GM19328 (cell line): Measurements from ENCODE around the gene HOXB5.

Experiments
- ATAC-seq: cut with Tn5 transposase; IDR thresholded peaks from one replicate; pipeline ENCODE4 v1.9.1; 2021; ENCODE audit warnings: mild to moderate bottlenecking, moderate library complexity; ENCODE audit not compliant: unreplicated experiment

The HOXB5 gene

DNA sequence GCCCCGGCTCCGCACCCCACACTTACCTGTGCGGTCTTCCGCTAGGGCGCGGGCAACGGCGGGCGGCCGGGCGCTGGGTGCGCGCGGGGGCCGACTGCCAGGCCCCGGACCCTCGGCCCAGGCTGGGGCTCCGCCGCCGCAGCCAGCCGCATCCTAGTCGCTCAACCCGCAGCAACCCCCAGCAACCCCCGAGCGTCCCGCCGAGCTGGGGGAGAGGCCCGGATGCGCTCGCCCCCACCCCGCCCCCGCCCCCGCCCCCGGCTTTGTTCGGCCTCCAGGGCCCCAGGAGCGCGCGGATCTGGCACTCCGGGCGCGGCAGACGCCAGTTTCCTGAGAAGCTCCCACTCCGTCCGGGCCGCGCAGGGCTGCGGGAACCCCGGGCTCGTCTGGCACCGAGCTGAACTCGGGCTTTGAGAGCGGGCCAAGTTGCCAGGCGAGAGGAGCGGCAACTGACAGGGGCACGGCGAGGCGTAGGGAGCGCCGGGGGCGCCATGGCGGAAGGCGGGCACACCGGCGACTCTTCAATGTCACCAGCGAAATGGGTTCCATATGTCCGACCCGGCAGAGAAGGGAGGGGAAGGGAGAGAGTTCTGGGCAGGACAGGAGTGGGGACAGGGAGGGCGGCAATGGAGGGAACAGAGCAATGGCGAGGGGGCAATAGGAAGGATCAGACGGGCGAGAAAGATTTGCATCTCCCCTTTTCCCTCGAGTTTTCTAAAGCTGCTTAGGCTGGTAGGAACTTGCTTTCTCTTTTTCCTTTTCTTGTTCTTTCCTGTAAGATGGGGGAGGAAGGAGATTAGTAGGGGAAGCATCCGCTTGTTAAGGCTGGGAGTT, 29.2 kb downstream of the HOXB5 start:
- no peak for ATAC-seq

GRCh38 chr17:48563867-48564187, 29.8 kb downstream of the HOXB5 start:
- ATAC-seq = no peak

DNA sequence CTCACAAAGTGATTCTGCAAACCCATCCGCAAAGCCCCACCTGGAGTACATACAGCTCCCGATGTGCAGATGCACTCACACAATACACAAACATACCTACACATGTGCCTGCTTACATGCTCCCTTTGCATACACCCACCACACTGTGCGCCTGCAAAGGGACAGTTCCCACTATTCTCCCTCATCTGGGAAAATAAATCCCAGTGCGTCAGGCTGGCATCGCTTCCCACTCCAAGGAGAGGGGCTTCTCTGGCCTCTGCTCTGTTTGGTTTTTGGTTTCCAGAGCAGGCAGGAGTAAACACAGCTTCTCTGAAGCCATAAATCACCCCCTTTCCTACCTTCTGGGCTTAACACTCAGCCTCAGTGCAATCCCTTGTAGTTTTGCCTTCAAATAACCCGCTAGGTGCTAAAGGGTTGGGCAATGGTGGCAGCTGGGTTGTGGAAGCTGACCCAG, 30.2 kb downstream of the HOXB5 start:
- no peak for ATAC-seq

DNA sequence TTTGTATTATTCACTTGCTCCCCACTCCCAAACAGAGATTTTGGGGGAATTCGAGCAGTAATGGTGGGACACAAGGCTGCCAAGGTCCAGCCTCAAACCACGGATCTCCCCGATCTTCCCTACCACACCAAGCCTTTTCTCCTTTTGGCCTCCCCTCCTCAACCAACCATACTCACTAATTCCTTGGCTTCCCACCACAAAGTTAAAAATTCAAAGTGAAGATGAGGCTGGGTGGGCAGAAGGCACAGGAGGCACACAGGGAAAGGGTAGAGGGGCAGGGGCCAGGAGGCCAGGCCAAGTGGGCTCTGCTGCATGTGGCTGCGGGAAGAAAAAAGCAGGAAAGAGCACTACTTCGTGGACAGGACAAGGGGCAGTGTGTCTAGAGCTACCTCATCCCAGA, 30.6 kb downstream of the HOXB5 start:
- no peak for ATAC-seq

DNA sequence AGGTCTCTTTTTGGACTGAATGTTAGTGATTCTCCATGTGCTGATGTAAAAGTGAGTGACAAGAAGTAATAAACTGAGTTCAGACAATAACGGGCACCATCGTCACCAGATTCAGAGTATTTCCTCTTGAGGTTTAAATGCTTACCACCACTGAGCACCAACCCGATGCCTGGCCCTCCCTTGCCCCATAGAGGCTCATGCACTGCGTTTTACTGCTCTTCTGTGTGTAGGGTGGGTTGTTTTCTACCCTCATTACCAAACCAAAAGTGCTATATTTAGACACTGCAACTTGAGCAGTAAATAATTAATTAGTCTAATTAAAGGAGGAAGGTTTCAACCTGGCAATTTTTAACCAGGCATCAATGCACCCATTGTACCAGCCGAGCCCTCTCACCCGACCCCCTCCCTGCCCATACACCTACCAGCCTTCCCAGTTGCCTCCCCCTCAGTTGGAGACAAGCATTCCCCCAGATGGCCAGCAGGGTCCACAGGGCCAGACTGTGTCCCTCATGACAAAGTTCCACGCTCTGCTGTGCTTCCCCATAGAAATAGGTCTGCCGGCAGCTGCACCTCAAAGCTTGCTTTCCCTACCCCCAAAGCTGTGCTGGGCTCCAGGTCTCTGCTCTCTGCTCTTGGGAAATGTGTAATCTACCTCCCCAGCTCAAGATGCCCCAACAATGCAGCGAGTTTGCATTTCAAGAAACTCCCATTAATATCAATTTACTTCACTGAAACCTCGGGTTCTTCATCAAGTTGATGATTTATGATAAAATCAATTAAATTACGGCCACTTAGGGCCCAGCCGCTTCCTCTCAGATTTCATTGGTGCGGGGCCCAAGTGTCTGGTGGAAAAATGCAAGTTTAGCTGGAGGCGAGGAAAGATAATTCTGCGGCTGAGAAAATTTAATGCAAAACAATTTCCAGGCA, 31.4 kb downstream of the HOXB5 start:
- ATAC-seq = no peak

- ATAC-seq = no peak
Observed at GRCh38 chr17:48559840-48560817, 33.5 kb downstream of the HOXB5 start.

DNA sequence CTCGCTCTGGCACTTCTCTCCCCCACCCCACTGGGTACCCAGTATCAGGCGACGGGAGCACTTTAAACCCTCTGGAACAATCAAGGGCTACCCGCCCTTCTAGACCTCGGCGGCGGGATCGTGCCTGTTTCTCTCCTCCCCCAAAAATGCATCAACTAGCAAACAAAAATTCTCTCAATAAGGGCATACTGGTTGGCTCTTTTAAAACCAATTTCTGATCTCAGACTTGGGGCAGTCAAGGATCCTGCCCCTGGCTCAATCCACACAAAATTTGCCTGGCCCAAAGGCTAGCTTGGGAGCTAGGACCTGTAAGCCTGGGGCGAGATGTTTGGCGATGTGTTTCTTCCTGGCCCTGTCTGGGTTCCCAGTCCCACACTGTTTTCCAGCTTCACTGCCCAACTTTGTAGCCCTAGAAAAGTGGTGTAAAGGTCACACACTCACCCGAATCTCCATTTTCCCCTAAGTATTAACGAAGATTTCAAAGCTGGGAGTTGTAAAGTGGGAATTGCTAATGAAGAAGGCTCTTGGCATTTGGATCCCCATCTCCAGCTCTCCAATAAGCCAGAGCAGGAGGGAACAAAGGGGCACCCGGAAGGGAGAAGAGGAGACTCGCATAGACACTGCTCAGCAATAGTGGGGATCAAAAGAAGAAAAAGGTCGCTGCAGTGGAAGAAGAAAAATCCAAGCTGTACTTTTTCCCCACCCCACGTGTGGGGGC, 34.3 kb downstream of the HOXB5 start:
- no peak for ATAC-seq

GRCh38 chr17:48558831-48559121, 34.8 kb downstream of the HOXB5 start:
- no peak for ATAC-seq

DNA sequence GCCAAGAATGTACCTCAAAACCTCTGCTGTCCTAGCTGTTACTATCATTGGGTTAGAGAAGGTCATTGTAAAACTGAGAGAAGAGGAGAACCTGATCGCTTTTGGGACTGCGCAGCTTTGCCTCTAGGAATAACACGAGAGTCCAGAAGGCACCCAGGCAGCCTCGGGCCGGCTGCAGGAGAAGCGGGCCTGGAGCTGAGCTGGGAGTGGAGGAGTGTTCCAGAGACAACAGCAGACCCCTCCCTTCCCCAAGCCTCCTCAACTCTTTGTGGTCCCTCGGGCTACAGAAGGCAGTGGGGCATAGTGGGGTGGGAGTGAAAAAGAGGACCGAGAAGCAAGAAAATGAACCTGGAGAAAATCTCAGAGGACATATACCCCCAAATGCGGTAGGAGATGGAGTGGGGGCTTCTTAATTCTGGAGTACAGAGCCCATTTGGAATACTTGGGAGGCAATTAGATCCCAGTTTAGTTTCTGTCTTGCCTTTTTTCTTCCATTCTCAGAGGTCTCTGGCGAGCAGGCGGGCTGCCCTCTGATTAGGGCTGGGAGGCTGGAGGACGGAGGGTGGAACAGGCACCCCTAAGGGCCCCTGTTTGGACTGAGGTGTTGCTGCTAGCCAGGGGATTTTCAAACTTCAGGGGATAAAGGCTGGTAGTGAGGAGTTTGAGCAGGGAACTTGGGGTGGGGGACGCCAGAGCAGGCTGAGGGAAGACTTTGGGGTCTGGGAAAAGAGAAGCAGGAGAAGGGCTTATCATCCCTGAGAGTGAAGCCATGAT, 35.3 kb downstream of the HOXB5 start:
- no peak for ATAC-seq

DNA sequence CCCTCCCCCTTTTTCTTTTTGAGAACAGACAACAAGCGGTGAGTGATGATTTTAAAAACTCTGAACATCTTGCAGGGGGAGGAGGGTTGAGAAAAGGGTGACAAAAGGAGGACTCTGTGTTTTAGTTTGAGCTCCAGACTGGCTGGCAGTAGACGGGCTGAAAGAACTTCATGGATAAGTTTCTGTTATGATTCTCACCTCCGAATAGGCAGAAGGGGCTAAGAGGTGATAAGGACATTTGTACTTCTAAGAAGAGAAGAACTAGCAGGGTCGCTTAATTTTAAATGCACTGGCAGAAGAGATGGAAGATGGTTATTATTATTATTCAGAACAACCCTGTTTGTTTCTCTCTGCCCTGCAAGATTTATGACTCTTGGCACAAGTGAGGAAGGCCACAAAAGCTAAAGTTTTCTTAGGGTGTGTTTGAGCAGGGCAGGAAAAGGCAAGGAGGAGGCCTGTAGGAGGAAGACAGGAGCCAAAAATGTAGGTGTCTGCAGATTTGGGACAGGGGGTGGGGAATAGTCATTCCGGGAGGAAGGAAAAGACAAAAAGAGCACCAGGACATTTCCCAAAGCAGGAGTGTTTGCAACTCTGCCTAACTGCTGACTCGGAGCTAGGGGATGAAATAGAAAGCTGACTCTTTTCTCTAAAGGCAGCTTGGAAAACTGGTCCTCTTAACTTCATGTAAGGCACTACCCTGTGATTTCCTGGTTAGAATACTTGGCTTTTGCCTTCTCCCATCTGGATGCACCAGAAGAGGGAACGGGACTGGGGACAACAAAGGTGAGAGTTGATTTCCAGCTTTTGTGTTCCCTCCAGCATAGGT, 36.8 kb downstream of the HOXB5 start:
- ATAC-seq = no peak

- ATAC-seq = no peak
Observed at GRCh38 chr17:48556229-48556575, 37.4 kb downstream of the HOXB5 start.

- no peak for ATAC-seq
Observed at GRCh38 chr17:48555258-48556228, 38.0 kb downstream of the HOXB5 start.

GRCh38 chr17:48554412-48555257, 38.9 kb downstream of the HOXB5 start:
- no peak for ATAC-seq

DNA sequence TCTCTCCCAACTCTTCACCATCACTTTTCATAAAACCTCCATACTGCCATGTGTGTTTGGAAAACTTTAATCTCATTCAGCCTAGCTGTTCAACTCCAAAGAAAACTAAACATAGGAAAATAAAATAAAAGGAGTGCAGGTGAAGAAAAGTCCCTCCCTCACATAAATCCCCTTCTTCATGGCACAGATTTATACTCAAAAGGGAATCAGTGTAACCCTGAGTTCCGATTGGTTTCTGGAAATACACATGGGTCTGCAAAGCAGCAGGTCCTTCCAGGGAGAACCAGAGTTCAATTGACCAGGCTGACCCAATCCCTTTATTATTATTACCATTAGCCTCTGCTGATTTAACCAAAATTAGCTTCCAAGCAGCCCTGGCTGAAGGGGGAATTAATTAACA, 39.8 kb downstream of the HOXB5 start:
- ATAC-seq = no peak

- no peak for ATAC-seq
Observed at GRCh38 chr17:48553190-48553547, 40.4 kb downstream of the HOXB5 start.

GRCh38 chr17:48552466-48553189, 41.0 kb downstream of the HOXB5 start:
- no peak for ATAC-seq
